ENCODE results near the gene CNR2.

- TF ChIP-seq RAD21 (conservative IDR thresholded peaks at IDR 0.05 in 1 of 2, IDR thresholded peaks at IDR 0.05 in 1 of 2) (no peak), EHMT2 (IDR thresholded peaks at IDR 0.05; ENCODE audit: low read depth) (no peak), MYC (IDR thresholded peaks at IDR 0.05; ENCODE audit: borderline replicate concordance, low read length) (no peak), CEBPB (IDR thresholded peaks at IDR 0.05) (no peak), PBX3 (IDR thresholded peaks at IDR 0.05) (no peak), CTCF (IDR thresholded peaks at IDR 0.05) (no peak), BCL3 (IDR thresholded peaks at IDR 0.05) (no peak)
Measured at GRCh38 chr1:23824711-23825075, 88.5 kb downstream of the CNR2 start.

Data from A549 (cell line).